ENCODE measurements around the gene NAPA.

Gene NAPA

GRCh38 chr19:47511128-47511517 lies 3.7 kb downstream of the NAPA start:
- Histone ChIP-seq H3K4me3 (ENCODE audit: extremely low read depth, insufficient read depth, low read length, poor library complexity, severe bottlenecking) (no peak overlapping the region), H3K4me1 (ENCODE audit: control insufficient read depth, insufficient read depth, low read length, poor library complexity, severe bottlenecking) (peaks cover 19% of the 10 kb centered on the region), H3K27ac (ENCODE audit: low read depth, low read length, severe bottlenecking) (no peak overlapping the region), H3K9me3 (ENCODE audit: control insufficient read depth, low read length) (no peaks in the 10 kb centered on the region), H3K36me3 (ENCODE audit: control insufficient read depth, insufficient read depth, low read length) (peaks cover 14% of the 10 kb centered on the region)
- 79 to 100% methylated on average over 2 of the region's 6 CpGs for WGBS, 2 experiments (ENCODE audit: insufficient coverage in 2 of 2)

GRCh38 chr19:47510516-47511127 lies 4.2 kb downstream of the NAPA start:
- Histone ChIP-seq H3K9me3 (ENCODE audit: control insufficient read depth, low read length) (no peaks in the 10 kb centered on the region), H3K4me3 (ENCODE audit: extremely low read depth, insufficient read depth, low read length, poor library complexity, severe bottlenecking) (no peak overlapping the region), H3K4me1 (ENCODE audit: control insufficient read depth, insufficient read depth, low read length, poor library complexity, severe bottlenecking) (peaks cover 19% of the 10 kb centered on the region), H3K36me3 (ENCODE audit: control insufficient read depth, insufficient read depth, low read length) (peaks cover 16% of the 10 kb centered on the region), H3K27ac (ENCODE audit: low read depth, low read length, severe bottlenecking) (no peak overlapping the region)
- WGBS, 2 experiments (ENCODE audit: insufficient coverage in 2 of 2) = 86 to 90% methylated on average over 10 to 11 of the region's 12 CpGs

- Histone ChIP-seq H3K4me1 (ENCODE audit: control insufficient read depth, insufficient read depth, low read length, poor library complexity, severe bottlenecking) (peaks cover 19% of the 10 kb centered on the region), H3K36me3 (ENCODE audit: control insufficient read depth, insufficient read depth, low read length) (peaks cover 22% of the 10 kb centered on the region), H3K4me3 (ENCODE audit: extremely low read depth, insufficient read depth, low read length, poor library complexity, severe bottlenecking) (no peak overlapping the region), H3K9me3 (ENCODE audit: control insufficient read depth, low read length) (no peaks in the 10 kb centered on the region), H3K27ac (ENCODE audit: low read depth, low read length, severe bottlenecking) (no peak overlapping the region)
- WGBS, 2 experiments (ENCODE audit: insufficient coverage in 2 of 2) = 96 to 99% methylated on average over 8 of the region's 8 CpGs
These were observed 4.9 kb downstream of the NAPA start for GRCh38 chr19:47509973-47510372.

GRCh38 chr19:47509170-47509847 lies 5.6 kb downstream of the NAPA start:
- peaks cover 19% of the 10 kb centered on the region for H3K4me1 ChIP-seq (ENCODE audit: control insufficient read depth, insufficient read depth, low read length, poor library complexity, severe bottlenecking)
- no peaks in the 10 kb centered on the region for H3K9me3 ChIP-seq (ENCODE audit: control insufficient read depth, low read length)
- H3K27ac ChIP-seq (ENCODE audit: low read depth, low read length, severe bottlenecking) = no peak overlapping the region
- H3K36me3 ChIP-seq (ENCODE audit: control insufficient read depth, insufficient read depth, low read length) = peaks cover 27% of the 10 kb centered on the region
- WGBS, 2 experiments (ENCODE audit: insufficient coverage in 2 of 2) = 98 to 99% methylated on average over 18 of the region's 20 CpGs
- H3K4me3 ChIP-seq (ENCODE audit: extremely low read depth, insufficient read depth, low read length, poor library complexity, severe bottlenecking) = no peak overlapping the region

- Histone ChIP-seq H3K36me3 (ENCODE audit: control insufficient read depth, insufficient read depth, low read length) (peaks cover 33% of the 10 kb centered on the region), H3K27ac (ENCODE audit: low read depth, low read length, severe bottlenecking) (no peak overlapping the region), H3K9me3 (ENCODE audit: control insufficient read depth, low read length) (no peaks in the 10 kb centered on the region), H3K4me3 (ENCODE audit: extremely low read depth, insufficient read depth, low read length, poor library complexity, severe bottlenecking) (no peak overlapping the region), H3K4me1 (ENCODE audit: control insufficient read depth, insufficient read depth, low read length, poor library complexity, severe bottlenecking) (peaks cover 19% of the 10 kb centered on the region)
- whole genome bisulfite sequencing, 2 experiments (ENCODE audit: insufficient coverage in 2 of 2) = 87 to 96% methylated on average over 4 of the region's 5 CpGs
These were observed 6.1 kb downstream of the NAPA start for GRCh38 chr19:47508721-47509120.

- Histone ChIP-seq H3K4me3 (ENCODE audit: extremely low read depth, insufficient read depth, low read length, poor library complexity, severe bottlenecking) (no peak overlapping the region), H3K9me3 (ENCODE audit: control insufficient read depth, low read length) (no peaks in the 10 kb centered on the region), H3K4me1 (ENCODE audit: control insufficient read depth, insufficient read depth, low read length, poor library complexity, severe bottlenecking) (peaks cover 14% of the 10 kb centered on the region), H3K27ac (ENCODE audit: low read depth, low read length, severe bottlenecking) (no peak overlapping the region), H3K36me3 (ENCODE audit: control insufficient read depth, insufficient read depth, low read length) (peaks cover 40% of the 10 kb centered on the region)
- WGBS, 2 experiments (ENCODE audit: insufficient coverage in 2 of 2) = 80 to 86% methylated on average over 7 to 11 of the region's 11 CpGs
These were observed 6.8 kb downstream of the NAPA start for GRCh38 chr19:47507924-47508553.

- H3K36me3 ChIP-seq (ENCODE audit: control insufficient read depth, insufficient read depth, low read length) = peaks cover 49% of the 10 kb centered on the region
- H3K4me1 ChIP-seq (ENCODE audit: control insufficient read depth, insufficient read depth, low read length, poor library complexity, severe bottlenecking) = peaks cover 6% of the 10 kb centered on the region
- H3K27ac ChIP-seq (ENCODE audit: low read depth, low read length, severe bottlenecking) = no peak overlapping the region
- 89 to 90% methylated on average over 2 to 3 of the region's 6 CpGs for WGBS, 2 experiments (ENCODE audit: insufficient coverage in 2 of 2)
- no peak overlapping the region for H3K4me3 ChIP-seq (ENCODE audit: extremely low read depth, insufficient read depth, low read length, poor library complexity, severe bottlenecking)
- no peaks in the 10 kb centered on the region for H3K9me3 ChIP-seq (ENCODE audit: control insufficient read depth, low read length)
These were observed 7.9 kb downstream of the NAPA start for GRCh38 chr19:47507012-47507411.

GRCh38 chr19:47506459-47506858 lies 8.4 kb downstream of the NAPA start:
- H3K9me3 ChIP-seq (ENCODE audit: control insufficient read depth, low read length) = no peaks in the 10 kb centered on the region
- no peak overlapping the region for H3K4me3 ChIP-seq (ENCODE audit: extremely low read depth, insufficient read depth, low read length, poor library complexity, severe bottlenecking)
- peaks cover 55% of the 10 kb centered on the region for H3K36me3 ChIP-seq (ENCODE audit: control insufficient read depth, insufficient read depth, low read length)
- peaks cover 3% of the 10 kb centered on the region for H3K4me1 ChIP-seq (ENCODE audit: control insufficient read depth, insufficient read depth, low read length, poor library complexity, severe bottlenecking)
- WGBS, 2 experiments (ENCODE audit: insufficient coverage in 2 of 2) = 90 to 97% methylated on average over 6 of the region's 8 CpGs
- H3K27ac ChIP-seq (ENCODE audit: low read depth, low read length, severe bottlenecking) = no peak overlapping the region

GRCh38 chr19:47505506-47505905 lies 9.4 kb downstream of the NAPA start:
- no peak overlapping the region for H3K27ac ChIP-seq (ENCODE audit: low read depth, low read length, severe bottlenecking)
- peaks cover 3% of the 10 kb centered on the region for H3K4me1 ChIP-seq (ENCODE audit: control insufficient read depth, insufficient read depth, low read length, poor library complexity, severe bottlenecking)
- peaks cover 60% of the 10 kb centered on the region for H3K36me3 ChIP-seq (ENCODE audit: control insufficient read depth, insufficient read depth, low read length)
- 95 to 100% methylated on average over 5 to 6 of the region's 6 CpGs for WGBS, 2 experiments (ENCODE audit: insufficient coverage in 2 of 2)
- no peaks in the 10 kb centered on the region for H3K9me3 ChIP-seq (ENCODE audit: control insufficient read depth, low read length)
- no peak overlapping the region for H3K4me3 ChIP-seq (ENCODE audit: extremely low read depth, insufficient read depth, low read length, poor library complexity, severe bottlenecking)

- Histone ChIP-seq H3K4me1 (ENCODE audit: control insufficient read depth, insufficient read depth, low read length, poor library complexity, severe bottlenecking) (peaks cover 3% of the 10 kb centered on the region), H3K27ac (ENCODE audit: low read depth, low read length, severe bottlenecking) (no peak overlapping the region), H3K36me3 (ENCODE audit: control insufficient read depth, insufficient read depth, low read length) (peaks cover 57% of the 10 kb centered on the region), H3K9me3 (ENCODE audit: control insufficient read depth, low read length) (no peaks in the 10 kb centered on the region), H3K4me3 (ENCODE audit: extremely low read depth, insufficient read depth, low read length, poor library complexity, severe bottlenecking) (no peak overlapping the region)
- WGBS, 2 experiments (ENCODE audit: insufficient coverage in 2 of 2) = 73 to 80% methylated on average over 5 of the region's 5 CpGs
These were observed 11.1 kb downstream of the NAPA start for GRCh38 chr19:47503826-47504150.
